GM21447 (cell line): ENCODE measurements around the gene TMEM131.
"Not testable (repeated sequence)": the region's sequence is repeated elsewhere in the genome, so short reads cannot be mapped to it uniquely, and the experiment has no call there.

Source experiments
- ATAC-seq: cut with Tn5 transposase; IDR thresholded peaks from one replicate; pipeline ENCODE4 v1.9.1; 2021; ENCODE audit not compliant: unreplicated experiment

TMEM131 gene

GRCh38 chr2:97918818-97919217 is 76.9 kb downstream of the TMEM131 start:
- ATAC-seq = no peak

- not testable (repeated sequence) for ATAC-seq
Measured at GRCh38 chr2:97917668-97918067, 78.1 kb downstream of the TMEM131 start.

GRCh38 chr2:97914691-97915213 is 81.0 kb downstream of the TMEM131 start:
- ATAC-seq = no peak

- ATAC-seq = no peak
Measured at GRCh38 chr2:97913846-97914245, 81.9 kb downstream of the TMEM131 start.

GRCh38 chr2:97911922-97912575 is 83.7 kb downstream of the TMEM131 start:
- no peak for ATAC-seq

- ATAC-seq = peak; percentile 54
Measured at GRCh38 chr2:97911206-97911921, 84.4 kb downstream of the TMEM131 start.

GRCh38 chr2:97910403-97911205 is 85.1 kb downstream of the TMEM131 start:
- ATAC-seq = no peak

- ATAC-seq = no peak
Measured at GRCh38 chr2:97908208-97908676, 87.5 kb downstream of the TMEM131 start.

GRCh38 chr2:97907369-97908100 is 88.2 kb downstream of the TMEM131 start:
- no peak for ATAC-seq

GRCh38 chr2:97906307-97906706 is 89.4 kb downstream of the TMEM131 start:
- ATAC-seq = no peak

- no peak for ATAC-seq
Measured at GRCh38 chr2:97905294-97905693, 90.5 kb downstream of the TMEM131 start.

- no peak for ATAC-seq
Measured at GRCh38 chr2:97901862-97902261, 93.9 kb downstream of the TMEM131 start.

- no peak for ATAC-seq
Measured at GRCh38 chr2:97900806-97901205, 94.9 kb downstream of the TMEM131 start.

GRCh38 chr2:97893042-97893441 is 102.7 kb downstream of the TMEM131 start:
- ATAC-seq = not testable (repeated sequence)

- ATAC-seq = no peak
Measured at GRCh38 chr2:97891611-97892010, 104.1 kb downstream of the TMEM131 start.

- no peak for ATAC-seq
Measured at GRCh38 chr2:97889156-97889555, 106.6 kb downstream of the TMEM131 start.

GRCh38 chr2:97885841-97886240 is 109.9 kb downstream of the TMEM131 start:
- ATAC-seq = no peak

GRCh38 chr2:97880334-97880733 is 115.4 kb downstream of the TMEM131 start:
- ATAC-seq = no peak

- no peak for ATAC-seq
Measured at GRCh38 chr2:97878865-97879264, 116.9 kb downstream of the TMEM131 start.

GRCh38 chr2:97878317-97878716 is 117.4 kb downstream of the TMEM131 start:
- not testable (repeated sequence) for ATAC-seq
